HG02623 (cell line): Measurements from ENCODE around the gene MOCOS.

Experiments
- ATAC-seq: cut with Tn5 transposase; IDR thresholded peaks from one replicate; pipeline ENCODE4 v1.9.1; 2021; ENCODE audit warnings: moderate library complexity; ENCODE audit not compliant: unreplicated experiment

Gene MOCOS

GRCh38 chr18:36179562-36180355 lies 7.5 kb upstream of the MOCOS start:
- no peak for ATAC-seq

- no peak for ATAC-seq
Measured at GRCh38 chr18:36181441-36181840, 5.9 kb upstream of the MOCOS start.

GRCh38 chr18:36181898-36182506 lies 5.3 kb upstream of the MOCOS start:
- no peak for ATAC-seq

- no peak for ATAC-seq
Measured at GRCh38 chr18:36183033-36183432, 4.3 kb upstream of the MOCOS start.

GRCh38 chr18:36183987-36184386 lies 3.3 kb upstream of the MOCOS start:
- ATAC-seq = no peak

GRCh38 chr18:36185157-36185556 lies 2.1 kb upstream of the MOCOS start:
- ATAC-seq = no peak

- ATAC-seq = no peak
Measured at GRCh38 chr18:36185901-36186460, 1.3 kb upstream of the MOCOS start.

GRCh38 chr18:36186461-36187192 lies 670 bp upstream of the MOCOS start:
- ATAC-seq = no peak

GRCh38 chr18:36187826-36188721 lies 777 bp downstream of the MOCOS start:
- ATAC-seq = no peak

- no peak for ATAC-seq
Measured at GRCh38 chr18:36188916-36189315, 1.6 kb downstream of the MOCOS start.

GRCh38 chr18:36189486-36189885 lies 2.2 kb downstream of the MOCOS start:
- ATAC-seq = no peak

GRCh38 chr18:36191286-36191685 lies 4.0 kb downstream of the MOCOS start:
- ATAC-seq = no peak

- ATAC-seq = no peak
Measured at GRCh38 chr18:36191711-36192110, 4.4 kb downstream of the MOCOS start.

- no peak for ATAC-seq
Measured at GRCh38 chr18:36194600-36195315, 7.5 kb downstream of the MOCOS start.

- ATAC-seq = no peak
Measured at GRCh38 chr18:36195427-36196122, 8.3 kb downstream of the MOCOS start.

- no peak for ATAC-seq
Measured at GRCh38 chr18:36196238-36196995, 9.1 kb downstream of the MOCOS start.

GRCh38 chr18:36197511-36198166 lies 10.3 kb downstream of the MOCOS start:
- ATAC-seq = no peak

GRCh38 chr18:36199691-36200295 lies 12.5 kb downstream of the MOCOS start:
- no peak for ATAC-seq
